HFF-Myc (cell line): Measurements from ENCODE around the gene VSTM2B.

ENCODE experiments used
- DNase-seq: peaks from one replicate; pipeline ENCODE4 v3.0.0-alpha.2; 2011; ENCODE audit warnings: low read depth; ENCODE audit errors: extremely low read depth
- H3K4me3 ChIP-seq: replicated peaks from 2 replicates; pipeline ENCODE4 v1.5.1; 2011; ENCODE audit warnings: low read depth, mild to moderate bottlenecking, control low read depth, low read length
- TF ChIP-seq, protein P1 (sequence below): IDR thresholded peaks from 2 replicates; pipeline ENCODE4 v1.5.1; 2012; ENCODE audit warnings: mild to moderate bottlenecking, low read depth, low read length, control low read depth; ENCODE audit errors: missing control alignments

Gene VSTM2B

GRCh38 chr19:29567366-29567915 is 41.6 kb downstream of the VSTM2B start:
- TF ChIP-seq, protein P1, sequence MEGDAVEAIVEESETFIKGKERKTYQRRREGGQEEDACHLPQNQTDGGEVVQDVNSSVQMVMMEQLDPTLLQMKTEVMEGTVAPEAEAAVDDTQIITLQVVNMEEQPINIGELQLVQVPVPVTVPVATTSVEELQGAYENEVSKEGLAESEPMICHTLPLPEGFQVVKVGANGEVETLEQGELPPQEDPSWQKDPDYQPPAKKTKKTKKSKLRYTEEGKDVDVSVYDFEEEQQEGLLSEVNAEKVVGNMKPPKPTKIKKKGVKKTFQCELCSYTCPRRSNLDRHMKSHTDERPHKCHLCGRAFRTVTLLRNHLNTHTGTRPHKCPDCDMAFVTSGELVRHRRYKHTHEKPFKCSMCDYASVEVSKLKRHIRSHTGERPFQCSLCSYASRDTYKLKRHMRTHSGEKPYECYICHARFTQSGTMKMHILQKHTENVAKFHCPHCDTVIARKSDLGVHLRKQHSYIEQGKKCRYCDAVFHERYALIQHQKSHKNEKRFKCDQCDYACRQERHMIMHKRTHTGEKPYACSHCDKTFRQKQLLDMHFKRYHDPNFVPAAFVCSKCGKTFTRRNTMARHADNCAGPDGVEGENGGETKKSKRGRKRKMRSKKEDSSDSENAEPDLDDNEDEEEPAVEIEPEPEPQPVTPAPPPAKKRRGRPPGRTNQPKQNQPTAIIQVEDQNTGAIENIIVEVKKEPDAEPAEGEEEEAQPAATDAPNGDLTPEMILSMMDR = no peak
- H3K4me3 ChIP-seq = no peak overlapping the region
- no peak for DNase-seq

- TF ChIP-seq, protein P1 = no peak
- no peak for DNase-seq
- H3K4me3 ChIP-seq = no peak overlapping the region
Observed at GRCh38 chr19:29568036-29569025, 42.5 kb downstream of the VSTM2B start.

GRCh38 chr19:29569038-29569911 is 43.5 kb downstream of the VSTM2B start:
- TF ChIP-seq, protein P1 = no peak
- no peak for DNase-seq

DNA sequence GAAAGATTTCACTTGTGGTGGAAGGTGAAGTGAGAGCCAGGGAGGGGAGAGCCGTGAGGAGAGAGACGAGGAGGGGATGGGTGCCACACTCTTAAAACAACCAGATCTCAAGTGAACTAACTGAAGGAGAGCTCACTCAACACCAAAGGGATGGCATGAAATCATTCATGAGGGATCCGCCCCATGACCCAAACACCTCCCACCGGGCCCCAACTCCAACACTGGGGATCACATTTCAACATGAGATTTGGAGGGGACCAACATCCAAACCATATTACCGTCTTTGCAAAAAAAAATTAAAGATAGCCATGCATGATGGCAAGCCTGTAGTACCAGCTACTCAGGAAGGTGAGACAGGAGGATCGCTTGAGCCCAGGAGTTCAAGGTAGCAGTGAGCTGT is 45.4 kb downstream of the VSTM2B start:
- TF ChIP-seq, protein P1 = no peak
- H3K4me3 ChIP-seq = no peak overlapping the region
- no peak for DNase-seq

More at GRCh38 chr19:29569038-29569911, 43.5 kb downstream of the VSTM2B start:
- no peak overlapping the region for H3K4me3 ChIP-seq

DNA sequence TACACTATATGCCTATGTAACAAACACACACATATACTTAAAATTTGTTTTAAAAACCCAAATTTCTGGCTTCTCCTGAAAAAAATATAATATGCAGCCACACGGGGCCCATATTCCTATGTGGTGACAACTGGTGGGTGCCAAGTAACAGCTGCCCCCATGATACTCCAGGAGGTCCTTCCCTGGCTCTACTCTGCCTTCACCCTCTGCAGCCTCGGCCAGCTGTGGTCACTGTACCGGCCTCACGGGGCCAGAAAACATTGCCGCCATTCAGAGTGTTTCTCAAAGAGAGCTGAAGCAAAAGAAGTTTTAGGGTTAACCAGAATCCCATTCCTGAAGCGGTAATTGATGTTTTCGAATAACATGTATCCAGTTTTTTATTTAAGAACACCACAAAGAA is 47.7 kb downstream of the VSTM2B start:
- TF ChIP-seq, protein P1 = no peak
- no peak for DNase-seq
- H3K4me3 ChIP-seq = no peak overlapping the region

GRCh38 chr19:29574510-29574909 is 48.7 kb downstream of the VSTM2B start:
- TF ChIP-seq, protein P1 = no peak
- H3K4me3 ChIP-seq = no peak overlapping the region
- DNase-seq = no peak
